NCI-H460 (cell line): ENCODE results near the gene ZNF500. TPM values are rescaled to one million over a fixed set of nuclear protein-coding genes. Genes with fewer than 3 reads are reported as not detected.

Source experiments
- DNase-seq: peaks from one replicate; pipeline ENCODE4 v3.0.0-alpha.2; 2016; ENCODE audit warnings: low read depth; ENCODE audit errors: extremely low read depth
- small RNA-seq, 2 experiments: library from RNA; depleted of rRNA; stranded (forward); fragments of <200 nt; gene quantifications; one replicate each; pipeline ENCODE3, GENCODE V24; 2014
- total RNA-seq: library from RNA; depleted of rRNA; stranded (reverse); fragments of >200 nt; shearing (Covaris generic); gene quantifications from 2 replicates; pipeline ENCODE4 v1.2.3, GENCODE V29; 2014; rRNA removed

The ZNF500 gene
- total RNA-seq, 1 experiment from 2014 or later: 6.2 TPM

DNA sequence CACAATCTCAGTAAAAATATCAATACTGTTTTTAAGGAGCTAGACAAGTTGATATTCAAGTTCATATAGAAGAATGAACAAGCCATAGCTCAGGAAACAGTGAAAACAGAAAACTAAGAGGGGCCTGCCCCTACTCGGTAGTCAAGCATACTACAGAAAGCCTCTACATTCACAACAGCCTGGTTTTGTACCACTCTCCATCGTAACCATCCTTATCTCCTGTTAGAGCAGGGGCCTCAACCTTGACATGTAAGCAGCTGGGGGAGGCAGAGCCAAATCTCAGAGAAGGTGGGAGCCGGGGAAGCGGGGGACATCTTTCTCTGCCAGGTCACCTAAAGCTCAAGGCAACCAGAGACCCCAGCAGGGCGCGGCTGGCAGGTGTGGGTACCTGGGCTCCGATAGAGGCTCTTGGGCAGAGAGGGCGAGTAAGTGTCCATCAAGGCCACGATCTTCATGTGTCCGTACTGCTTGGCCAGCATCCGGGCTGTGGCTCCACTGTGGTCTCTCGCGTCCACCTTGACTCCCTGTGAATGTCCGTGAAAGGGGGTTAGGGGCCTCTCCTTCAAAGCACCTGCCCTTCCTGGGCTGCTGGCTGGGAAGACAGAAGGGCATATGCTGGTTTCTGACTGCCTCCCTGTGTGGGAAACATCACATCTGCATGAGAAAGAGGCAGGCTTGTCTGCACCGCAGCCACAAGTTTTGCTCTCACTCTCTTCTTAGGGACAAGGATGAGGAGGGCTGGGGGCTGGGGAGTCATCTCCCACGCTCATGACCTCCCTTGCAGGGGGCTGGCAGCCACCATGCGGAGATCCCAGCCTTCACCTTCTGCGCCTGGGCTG is 53.1 kb downstream of the ZNF500 start:
- DNase-seq: no peak

GRCh38 chr16:4709481-4709880 is 57.5 kb downstream of the ZNF500 start:
- no peak for DNase-seq

DNA sequence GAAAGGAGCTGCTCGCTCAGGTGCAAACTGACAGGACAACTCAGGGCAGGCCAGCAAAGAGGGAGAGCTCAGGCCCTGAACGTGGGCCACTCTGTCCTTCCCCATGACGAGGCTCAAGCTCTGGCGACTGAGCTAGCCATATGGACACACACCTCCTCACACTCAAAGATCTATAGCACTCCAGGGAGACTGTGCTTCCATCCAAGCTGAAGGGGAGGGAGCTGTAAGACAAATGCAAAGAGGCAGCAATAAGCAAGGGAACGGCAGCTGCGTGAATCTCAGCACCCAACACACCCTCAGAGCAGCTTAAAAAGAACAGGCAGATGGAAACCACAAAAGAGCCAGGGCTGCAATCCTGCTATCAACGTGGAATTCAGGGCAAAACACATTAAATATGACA is 60.1 kb downstream of the ZNF500 start:
- no peak for DNase-seq

DNA sequence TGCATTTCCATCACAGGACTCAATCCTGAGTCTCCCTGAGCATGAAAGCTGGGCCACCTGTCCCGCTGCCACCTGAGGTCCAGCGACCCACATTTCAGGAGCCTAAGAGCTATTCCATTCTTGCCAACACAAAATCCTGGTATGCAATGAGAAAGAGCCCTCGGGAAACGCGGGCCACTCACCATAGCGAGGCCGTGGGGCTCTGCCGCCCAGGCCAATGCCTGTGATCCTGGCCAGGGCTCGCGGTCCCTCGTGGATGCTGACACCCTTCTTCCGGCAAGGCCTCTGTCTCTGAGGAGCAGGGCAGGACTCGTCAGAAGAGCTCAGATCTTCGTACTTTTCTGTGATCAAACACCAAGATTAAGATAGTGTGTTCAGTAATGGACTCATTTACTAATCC is 62.0 kb downstream of the ZNF500 start:
- no peak for DNase-seq

DNA sequence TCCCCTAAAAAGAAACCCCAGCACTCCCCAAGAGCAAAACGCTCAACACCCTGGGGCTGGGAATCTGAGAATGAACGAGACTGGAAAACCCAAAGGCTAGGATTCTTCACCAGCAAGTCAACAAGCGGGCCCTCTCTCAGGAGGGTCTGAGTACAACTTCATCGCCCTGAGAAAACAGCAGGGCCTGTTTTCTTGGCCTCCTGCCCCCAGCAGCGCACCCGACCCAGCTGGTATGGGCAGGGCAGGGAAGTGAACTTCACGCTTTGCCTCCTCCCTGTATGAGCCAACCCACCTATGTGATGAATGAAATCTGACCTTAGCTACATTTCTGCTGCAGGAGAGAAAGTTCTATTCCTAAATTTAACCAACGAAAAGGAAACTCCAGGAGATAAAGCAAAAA is 62.5 kb downstream of the ZNF500 start:
- DNase-seq: no peak

DNA sequence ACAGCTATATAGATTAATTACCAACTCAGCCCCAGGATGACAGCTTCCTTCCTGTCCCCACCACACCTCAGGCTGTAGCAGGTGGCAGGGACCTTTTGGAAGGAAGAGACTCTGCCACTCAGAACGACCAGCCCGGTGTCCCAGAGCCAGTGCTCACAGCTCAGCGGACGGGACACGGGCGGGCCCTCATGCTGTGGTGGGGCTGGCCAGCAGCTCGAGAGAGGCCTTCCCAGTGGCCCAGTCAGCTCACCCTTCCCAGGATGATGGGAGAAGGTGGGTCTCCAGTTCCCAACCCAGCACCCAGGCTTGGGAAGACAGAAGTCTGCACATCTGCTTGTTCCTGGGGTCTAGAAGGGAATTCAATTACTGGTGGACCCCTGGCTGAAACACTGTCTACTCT is 63.1 kb downstream of the ZNF500 start:
- no peak for DNase-seq

GRCh38 chr16:4702466-4702808 is 64.5 kb downstream of the ZNF500 start:
- DNase-seq: no peak

DNA sequence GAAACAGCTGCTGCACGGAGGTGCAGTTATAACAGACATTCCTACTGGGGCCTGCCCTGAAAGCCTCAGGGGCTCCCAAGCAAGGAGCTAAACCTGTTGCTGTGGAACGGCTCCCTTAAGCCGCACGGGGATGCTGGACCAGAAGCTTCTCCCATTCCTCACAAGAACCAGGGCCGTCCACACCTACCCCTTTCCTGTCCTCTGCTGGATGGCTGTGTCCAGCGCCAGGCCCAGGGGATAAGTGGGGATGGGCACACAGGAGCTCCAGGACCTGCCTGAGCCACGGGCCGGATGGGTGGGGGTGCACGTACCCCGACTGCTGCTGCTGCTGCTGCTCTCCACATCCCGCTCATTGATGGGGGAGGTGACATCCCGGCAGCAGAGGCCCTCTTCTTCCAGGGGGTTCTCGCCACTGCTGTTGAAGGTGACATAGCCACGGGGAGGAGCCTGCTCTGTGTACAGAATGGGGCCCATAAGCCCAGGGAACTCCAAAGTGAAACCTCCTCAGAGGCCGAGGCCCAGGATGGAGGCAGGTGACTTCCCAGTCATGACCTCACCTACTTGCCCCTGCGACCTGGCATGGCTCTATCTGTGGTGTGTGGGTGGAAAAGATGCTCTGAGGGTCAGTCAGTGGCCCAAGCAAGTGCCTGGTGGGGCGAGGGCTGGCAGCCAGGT is 65.0 kb downstream of the ZNF500 start:
- DNase-seq: no peak

- no peak for DNase-seq
Observed at GRCh38 chr16:4700997-4701743, 65.8 kb downstream of the ZNF500 start.

DNA sequence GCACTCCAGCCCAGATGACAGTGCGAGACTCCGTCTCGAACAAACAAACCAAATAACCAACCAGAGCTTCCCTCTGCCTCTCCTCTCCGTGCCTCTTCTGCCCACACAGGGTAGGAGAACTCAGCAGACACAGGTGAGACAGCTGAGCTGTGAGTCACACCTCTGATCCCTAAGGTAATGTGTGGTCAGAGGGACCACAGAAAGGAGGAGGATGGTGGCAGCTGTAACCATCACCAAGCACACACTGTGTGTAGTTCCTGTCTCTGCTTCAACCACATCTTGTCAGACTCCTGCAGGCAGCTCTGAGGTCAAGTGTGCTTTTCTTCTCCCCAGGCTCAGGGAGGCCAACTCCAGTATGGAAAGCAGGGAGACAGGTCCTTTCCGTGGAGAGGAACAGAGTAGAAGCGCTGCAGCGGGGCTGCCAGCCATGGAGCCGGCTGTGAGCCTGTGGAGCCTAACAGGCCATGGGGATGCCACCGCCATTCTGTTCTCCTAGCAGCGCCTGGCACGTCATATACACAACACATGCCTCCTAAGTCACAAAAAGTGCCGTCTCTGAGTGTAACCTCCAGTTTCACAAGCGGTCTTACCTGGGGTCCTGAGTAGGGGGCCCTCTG is 66.5 kb downstream of the ZNF500 start:
- no peak for DNase-seq

GRCh38 chr16:4699046-4699556 is 67.9 kb downstream of the ZNF500 start:
- no peak for DNase-seq

DNA sequence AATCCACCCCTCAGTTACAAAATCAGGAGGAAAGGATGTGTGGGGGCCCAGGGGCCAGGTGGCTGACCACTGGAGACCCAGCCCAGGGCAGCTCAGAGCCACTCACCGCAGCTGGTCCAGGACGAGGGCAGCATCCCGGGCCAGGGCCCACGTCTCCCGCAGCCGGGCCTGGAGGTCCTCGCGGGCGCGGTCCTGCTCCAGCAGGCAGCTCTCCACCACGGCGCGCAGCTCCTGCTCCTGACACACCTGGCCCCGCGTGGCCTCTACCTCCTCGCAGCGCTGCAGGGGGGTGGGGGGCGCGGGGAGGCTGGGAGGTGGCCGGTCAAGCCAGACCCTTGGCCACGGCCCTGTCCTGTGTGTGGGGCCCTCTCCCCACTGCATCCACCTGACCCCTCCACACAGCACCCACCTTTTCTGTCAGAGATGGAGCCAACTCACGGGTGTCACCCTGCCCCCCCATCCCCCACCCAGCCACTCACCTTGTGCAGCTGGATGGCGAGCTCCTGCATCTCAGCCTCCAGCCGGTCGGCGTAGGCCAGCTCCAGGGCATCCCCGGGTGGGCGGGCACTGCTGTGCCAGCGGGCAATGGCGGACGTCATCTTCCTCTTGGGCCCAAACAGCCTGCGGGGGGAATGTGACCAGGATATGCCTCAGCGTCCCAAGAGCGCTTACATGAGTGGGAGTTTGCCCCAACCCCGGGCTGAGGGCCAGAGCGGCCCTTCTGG is 68.5 kb downstream of the ZNF500 start:
- DNase-seq: no peak

Small RNAs within 50 kb of the gene (small RNA-seq; reads per million reads assigned to genes)
- 0 reads per million in 2 experiments for gene RF00017

Other genes with a start within 250 kb of the ZNF500 start
- 4.7 and 5.3 TPM in 2 replicates for gene CDIP1, start 228.4 kb downstream of the ZNF500 start, total RNA-seq
- not detected in 2 replicates for gene C16orf96, start 210.8 kb downstream of the ZNF500 start, total RNA-seq
- gene UBALD1, start 152.3 kb downstream of the ZNF500 start, total RNA-seq: 10.7 and 11.5 TPM in 2 replicates
- 13.6 and 15.3 TPM in 2 replicates for gene MGRN1, start 142.3 kb downstream of the ZNF500 start, total RNA-seq
- gene NUDT16L1, start 73.6 kb downstream of the ZNF500 start, total RNA-seq: 5.5 and 7.8 TPM in 2 replicates
- gene ANKS3, start 32.9 kb downstream of the ZNF500 start, total RNA-seq: 8.2 and 13.8 TPM in 2 replicates
- gene DNAAF8, start 32.6 kb downstream of the ZNF500 start, total RNA-seq: 0.15 and 0.26 TPM in 2 replicates
- gene SEPTIN12, start 21.2 kb upstream of the ZNF500 start, total RNA-seq: not detected in 2 replicates
- gene SMIM22, start 28.2 kb upstream of the ZNF500 start, total RNA-seq: not detected in 2 replicates
- 5.3 and 9.5 TPM in 2 replicates for gene ROGDI, start 35.5 kb upstream of the ZNF500 start, total RNA-seq
- gene GLYR1, start 80.1 kb upstream of the ZNF500 start, total RNA-seq: 21.8 and 31.1 TPM in 2 replicates
- 25.2 and 27.1 TPM in 2 replicates for gene UBN1, start 80.3 kb upstream of the ZNF500 start, total RNA-seq
- gene PPL, start 170.0 kb upstream of the ZNF500 start, total RNA-seq: 2.5 and 3.5 TPM in 2 replicates
- 0.02 and 0.12 TPM in 2 replicates for gene SEC14L5, start 191.2 kb upstream of the ZNF500 start, total RNA-seq